Glutamatergic neuron (in vitro differentiated cells): ENCODE data around the gene PRPF31. TPM values are rescaled to one million over a fixed set of nuclear protein-coding genes. Genes with fewer than 3 reads are reported as not detected.

Experiments
- DNase-seq: peaks from one replicate; pipeline ENCODE4 v3.0.0; 2022
- H3K27ac Mint-ChIP-seq: one replicate; pipeline ENCODE4 v1.8.0; 2020; ENCODE audit warnings: mild to moderate bottlenecking, mixed read lengths, inconsistent platforms; ENCODE audit not compliant: unreplicated experiment
- H3K27me3 Mint-ChIP-seq: one replicate; pipeline ENCODE4 v1.8.0; 2020; ENCODE audit warnings: mild to moderate bottlenecking, moderate library complexity, mixed read lengths, inconsistent platforms; ENCODE audit not compliant: unreplicated experiment
- H3K36me3 Mint-ChIP-seq: one replicate; pipeline ENCODE4 v1.8.0; 2020; ENCODE audit warnings: mild to moderate bottlenecking, mixed read lengths, inconsistent platforms; ENCODE audit not compliant: unreplicated experiment
- H3K4me1 Mint-ChIP-seq: one replicate; pipeline ENCODE4 v1.8.0; 2020; ENCODE audit warnings: mild to moderate bottlenecking, low read depth, mixed read lengths, inconsistent platforms; ENCODE audit not compliant: unreplicated experiment
- H3K4me3 Mint-ChIP-seq: one replicate; pipeline ENCODE4 v1.8.0; 2020; ENCODE audit warnings: mild to moderate bottlenecking, mixed read lengths, inconsistent platforms; ENCODE audit not compliant: unreplicated experiment
- H3K9me3 Mint-ChIP-seq: one replicate; pipeline ENCODE4 v1.8.0; 2020; ENCODE audit warnings: mild to moderate bottlenecking, moderate library complexity, mixed read lengths, inconsistent platforms; ENCODE audit not compliant: unreplicated experiment
- CTCF ChIP-seq: fragments of 200-600 bp; sonication (generic); IDR thresholded peaks from one replicate; pipeline ENCODE4 v1.5.0; 2021; ENCODE audit not compliant: partially characterized antibody, unreplicated experiment
- total RNA-seq: library from RNA; stranded (reverse); fragmentation: NEBNext Ultra II Directional; extraction: Animal tissue kit (Norgen Biotek cat#: 25700); gene quantifications from one replicate; pipeline ENCODE4 v1.2.1, GENCODE V29; 2021; ENCODE audit not compliant: unreplicated experiment

PRPF31 gene
- total RNA-seq, 1 donor from 2014 or later, result 55.5 TPM

GRCh38 chr19:54104998-54105715, 10.4 kb upstream of the PRPF31 start:
- Mint-ChIP-seq H3K4me1 (peaks cover 2% of the 10 kb centered on the region), H3K4me3 (peak overlapping the region; percentile 28), H3K9me3 (peaks cover 6% of the 10 kb centered on the region), H3K36me3 (no peaks in the 10 kb centered on the region), H3K27ac (no peak overlapping the region), H3K27me3 (peaks cover 4% of the 10 kb centered on the region)
- no peak for TF ChIP-seq CTCF
- no peak for DNase-seq

GRCh38 chr19:54105796-54106195, 9.8 kb upstream of the PRPF31 start:
- no peak for DNase-seq
- no peak overlapping the region for H3K4me3 Mint-ChIP-seq
- no peak overlapping the region for H3K27ac Mint-ChIP-seq
- peaks cover 2% of the 10 kb centered on the region for H3K4me1 Mint-ChIP-seq
- no peak for TF ChIP-seq CTCF
- peaks cover 8% of the 10 kb centered on the region for H3K9me3 Mint-ChIP-seq
- H3K36me3 Mint-ChIP-seq, result peaks cover 2% of the 10 kb centered on the region
- H3K27me3 Mint-ChIP-seq, result peaks cover 6% of the 10 kb centered on the region

DNA sequence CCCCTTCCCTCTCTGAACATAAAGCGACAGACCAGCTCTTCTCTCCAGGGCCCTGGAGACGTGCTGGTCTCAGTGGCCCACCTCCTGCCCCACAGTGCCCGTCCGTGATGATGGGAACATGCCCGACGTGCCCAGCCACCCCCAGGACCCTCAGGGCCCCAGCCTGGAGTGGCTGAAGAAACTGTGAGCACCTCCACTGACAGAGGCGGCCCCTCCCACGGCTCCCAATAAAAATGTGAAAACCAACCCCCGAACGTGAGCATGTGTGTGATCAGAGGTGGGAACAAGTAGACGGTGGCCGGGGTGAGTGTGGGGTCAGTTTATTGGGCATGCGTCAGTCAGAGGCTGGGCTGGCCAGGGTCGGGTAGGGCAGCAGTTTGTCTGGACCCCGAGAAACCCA, 8.8 kb upstream of the PRPF31 start:
- no peak overlapping the region for H3K27ac Mint-ChIP-seq
- H3K36me3 Mint-ChIP-seq, result peaks cover 3% of the 10 kb centered on the region
- H3K4me3 Mint-ChIP-seq, result no peak overlapping the region
- H3K27me3 Mint-ChIP-seq, result peaks cover 6% of the 10 kb centered on the region
- H3K9me3 Mint-ChIP-seq, result peaks cover 8% of the 10 kb centered on the region
- TF ChIP-seq CTCF, result no peak
- peaks cover 2% of the 10 kb centered on the region for H3K4me1 Mint-ChIP-seq
- no peak for DNase-seq

DNA sequence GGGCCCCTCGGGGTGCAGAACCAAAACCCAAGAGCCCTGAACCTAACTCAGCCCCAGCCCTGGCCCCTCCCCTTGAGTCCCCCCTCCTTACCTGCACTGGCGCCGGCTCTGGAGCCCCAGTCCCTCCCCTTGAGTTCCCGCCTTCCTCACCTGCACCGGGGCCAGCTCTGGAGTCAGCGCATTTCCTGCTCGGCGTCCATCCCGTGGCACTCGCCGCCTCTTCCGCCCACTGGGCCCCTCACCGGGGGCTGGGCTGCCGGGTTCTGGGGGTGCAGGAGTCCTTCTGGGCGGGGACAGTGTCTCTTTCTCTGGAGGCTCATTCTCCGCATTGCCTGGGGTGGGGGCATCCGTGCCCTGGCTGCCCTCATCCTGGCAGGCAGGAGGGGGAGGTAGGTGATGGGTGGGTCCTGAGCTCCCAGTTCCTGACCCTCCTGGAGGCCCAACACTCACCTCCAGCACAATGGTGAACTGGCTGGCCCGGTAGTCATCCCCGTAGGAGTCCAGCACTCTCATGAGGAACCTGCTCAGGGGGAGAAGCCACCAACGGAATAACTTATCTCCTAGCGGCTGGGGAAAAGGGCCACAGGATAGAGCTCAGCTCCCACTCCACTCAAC, 7.6 kb upstream of the PRPF31 start:
- Mint-ChIP-seq H3K36me3 (peaks cover 3% of the 10 kb centered on the region), H3K27ac (no peak overlapping the region), H3K4me3 (no peak overlapping the region), H3K9me3 (peaks cover 8% of the 10 kb centered on the region), H3K4me1 (peaks cover 2% of the 10 kb centered on the region), H3K27me3 (peaks cover 4% of the 10 kb centered on the region)
- no peak for TF ChIP-seq CTCF
- DNase-seq, result no peak

GRCh38 chr19:54108496-54108895, 7.1 kb upstream of the PRPF31 start:
- no peak overlapping the region for H3K4me3 Mint-ChIP-seq
- DNase-seq, result no peak
- TF ChIP-seq CTCF, result no peak
- H3K27ac Mint-ChIP-seq, result no peak overlapping the region
- peaks cover 3% of the 10 kb centered on the region for H3K36me3 Mint-ChIP-seq
- peaks cover 7% of the 10 kb centered on the region for H3K9me3 Mint-ChIP-seq
- H3K27me3 Mint-ChIP-seq, result peaks cover 2% of the 10 kb centered on the region
- H3K4me1 Mint-ChIP-seq, result peaks cover 1% of the 10 kb centered on the region
